Endometrial microvascular endothelial cells (primary cell): Measurements from ENCODE around the gene HERPUD1. TPM values are rescaled to one million over a fixed set of nuclear protein-coding genes. Genes with fewer than 3 reads are reported as not detected.
"Not testable (repeated sequence)": the region's sequence is repeated elsewhere in the genome, so short reads cannot be mapped to it uniquely, and the experiment has no call there.

ENCODE experiments used
- in situ Hi-C: cut with HindIII; loops from 2 replicates; pipeline ENCODE4 v1.10.0; 2017; ENCODE audit warnings: low sequenced_read_pairs, low pct_unique_long_range_greater_than_20kb; ENCODE audit errors: inconsistent ontology term
- total RNA-seq: library from RNA; depleted of rRNA; stranded (reverse); fragments of >200 nt; gene quantifications from one replicate; pipeline ENCODE4 v1.2.3, GENCODE V29; 2015; ENCODE audit errors: inconsistent ontology term

The HERPUD1 gene
- total RNA-seq, 1 donor from 2014 or later, result 78.0 TPM

DNA sequence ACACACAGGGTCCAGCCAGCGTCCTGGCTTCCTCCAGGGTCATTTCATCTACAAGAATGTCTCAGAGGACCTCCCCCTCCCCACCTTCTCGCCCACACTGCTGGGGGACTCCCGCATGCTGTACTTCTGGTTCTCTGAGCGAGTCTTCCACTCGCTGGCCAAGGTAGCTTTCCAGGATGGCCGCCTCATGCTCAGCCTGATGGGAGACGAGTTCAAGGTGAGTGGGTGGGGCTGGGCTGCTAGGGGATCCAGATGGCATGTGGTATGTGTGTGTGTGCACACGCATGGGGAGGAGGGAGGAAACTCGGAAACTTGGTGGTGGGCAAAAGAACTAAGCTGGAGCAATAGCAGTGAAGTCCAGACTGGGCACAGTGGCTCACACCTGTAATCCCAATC lies 41.4 kb downstream of the HERPUD1 start:
- in situ Hi-C loops, result no loop called here

DNA sequence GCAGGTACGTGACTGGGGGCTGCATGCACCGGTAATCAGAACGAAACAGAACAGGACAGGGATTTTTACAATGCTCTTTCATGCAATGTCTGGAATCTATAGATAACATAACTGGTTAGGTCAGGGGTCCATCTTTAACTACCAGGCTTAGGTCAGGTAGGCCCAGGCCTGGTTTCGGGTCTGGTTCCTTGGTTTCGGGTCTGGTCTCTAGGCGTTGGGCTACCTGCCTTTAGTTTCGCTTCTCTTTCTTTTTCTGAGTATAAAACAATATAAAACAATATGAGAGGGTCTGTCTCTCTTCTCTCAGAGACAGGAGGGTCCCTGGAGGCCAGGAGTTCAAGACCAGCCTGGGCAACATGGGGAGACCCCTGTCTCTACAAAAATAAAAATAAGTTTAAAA lies 42.0 kb downstream of the HERPUD1 start:
- in situ Hi-C loops, result not testable (repeated sequence)

DNA sequence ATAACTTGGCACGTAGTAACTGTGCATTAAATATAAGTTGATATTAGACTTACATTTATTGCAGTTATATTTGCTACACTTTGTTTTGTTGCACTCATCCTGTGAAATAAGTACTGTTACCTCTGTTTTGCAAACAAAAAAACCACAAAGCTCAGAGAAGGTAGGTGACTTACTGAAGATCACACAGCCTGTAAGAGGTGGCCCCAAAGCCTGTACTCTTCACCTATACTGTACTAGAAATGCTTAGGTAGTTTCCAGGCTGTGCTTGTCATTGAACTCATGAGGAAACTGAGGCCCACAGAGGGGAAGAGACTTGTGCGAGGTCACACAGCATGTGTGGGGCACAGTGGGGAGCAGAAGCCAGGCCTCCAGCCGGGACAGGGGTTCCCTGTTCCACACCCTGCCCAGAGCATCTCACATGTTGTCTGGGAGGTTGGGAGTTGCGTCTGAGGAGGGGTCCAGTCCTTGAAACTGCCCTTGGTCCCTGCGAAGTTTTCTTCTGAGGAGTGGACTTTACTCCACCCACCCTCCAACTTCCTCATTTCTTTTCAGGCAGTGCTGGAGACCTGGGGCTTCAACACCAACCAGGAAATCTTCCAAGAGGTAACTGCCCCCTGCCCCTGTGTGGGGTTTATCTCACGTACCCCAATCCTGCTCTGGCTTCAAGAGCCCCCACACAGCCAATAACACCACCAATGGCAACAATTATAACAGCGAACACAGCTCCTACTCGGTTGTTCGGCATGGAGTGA lies 42.8 kb downstream of the HERPUD1 start:
- in situ Hi-C loops, result no loop called here

DNA sequence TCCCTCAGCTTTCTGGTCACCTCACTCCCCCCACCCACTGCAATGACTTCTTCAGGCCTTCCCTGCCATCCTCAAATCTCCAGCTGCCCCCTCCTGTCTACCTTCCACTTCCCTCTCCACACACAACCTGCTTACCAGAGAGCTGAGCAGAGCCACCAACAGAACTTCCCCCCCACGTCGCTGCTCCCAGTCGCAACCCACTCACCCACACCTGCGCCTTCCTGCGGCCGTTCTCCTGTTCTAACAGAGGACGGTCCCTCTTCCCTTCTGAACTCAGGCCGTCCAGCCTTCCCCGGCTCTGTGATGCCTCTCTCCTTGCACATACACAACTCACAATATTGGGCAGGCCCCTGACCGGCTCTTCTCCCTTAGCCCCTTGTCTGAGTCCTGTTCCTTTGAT lies 43.8 kb downstream of the HERPUD1 start:
- in situ Hi-C loops, result no loop called here

DNA sequence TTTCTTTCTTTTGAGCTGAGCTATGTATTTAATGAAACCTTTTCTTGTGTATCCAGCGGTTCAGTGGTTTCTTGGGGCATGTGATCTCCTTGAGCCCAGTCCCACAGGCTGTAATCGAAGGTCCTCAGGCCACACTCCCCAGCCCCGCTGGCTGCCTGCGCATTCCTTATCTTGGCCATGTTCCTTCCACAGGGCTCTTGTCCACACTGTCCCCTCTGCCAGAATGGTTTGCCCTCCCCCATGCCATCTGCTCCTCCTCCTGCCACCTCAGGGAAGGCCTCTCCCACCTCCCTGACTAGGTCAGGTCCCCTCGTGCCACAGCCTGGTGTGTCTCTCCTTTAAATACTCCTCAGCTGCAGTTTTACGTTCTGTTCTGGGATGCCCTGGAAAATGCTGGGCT lies 45.3 kb downstream of the HERPUD1 start:
- in situ Hi-C loops, result no loop called here

DNA sequence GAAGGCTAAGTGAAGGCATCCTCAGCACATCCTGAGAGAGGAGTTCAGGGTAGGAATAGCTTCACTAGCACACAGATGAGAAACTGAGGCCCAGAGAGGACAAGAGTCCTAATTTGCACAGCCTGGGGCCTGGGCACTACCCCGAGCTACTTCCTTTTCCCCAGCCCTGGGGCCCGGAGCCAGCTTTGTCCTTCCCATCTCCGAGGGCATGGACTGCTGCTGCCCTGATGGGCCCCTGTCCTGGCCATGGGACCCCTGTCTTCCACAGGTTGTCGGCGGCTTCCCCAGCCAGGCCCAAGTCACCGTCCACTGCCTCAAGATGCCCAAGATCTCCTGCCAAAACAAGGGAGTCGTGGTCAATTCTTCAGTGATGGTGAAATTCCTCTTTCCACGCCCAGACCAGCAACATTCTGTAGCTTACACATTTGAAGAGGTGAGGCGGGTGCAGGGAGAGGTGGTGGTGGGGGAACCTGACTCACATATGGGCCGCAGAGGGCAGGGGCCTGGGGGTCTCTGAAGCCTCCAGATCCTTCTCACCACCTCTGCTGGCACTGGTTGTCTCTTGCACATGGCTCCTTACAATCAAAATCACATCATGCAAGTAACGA lies 46.0 kb downstream of the HERPUD1 start:
- in situ Hi-C loops, result no loop called here

DNA sequence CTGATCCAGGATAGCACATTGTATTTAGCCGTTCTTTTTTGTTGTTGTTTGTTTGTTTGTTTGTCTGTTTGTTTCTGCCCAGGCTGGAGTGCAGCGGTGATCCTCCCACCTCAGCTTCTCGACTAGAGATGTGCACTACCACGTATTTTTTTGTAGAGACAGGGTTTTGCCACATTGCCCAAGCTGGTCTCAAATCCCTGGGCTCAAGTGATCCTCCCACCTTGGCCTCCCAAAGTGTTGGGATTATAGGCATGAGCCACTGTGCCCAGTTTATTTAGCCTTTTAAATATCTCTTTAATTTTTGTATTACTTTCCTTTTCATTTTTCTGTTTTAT lies 48.2 kb downstream of the HERPUD1 start:
- in situ Hi-C loops, result no loop called here

DNA sequence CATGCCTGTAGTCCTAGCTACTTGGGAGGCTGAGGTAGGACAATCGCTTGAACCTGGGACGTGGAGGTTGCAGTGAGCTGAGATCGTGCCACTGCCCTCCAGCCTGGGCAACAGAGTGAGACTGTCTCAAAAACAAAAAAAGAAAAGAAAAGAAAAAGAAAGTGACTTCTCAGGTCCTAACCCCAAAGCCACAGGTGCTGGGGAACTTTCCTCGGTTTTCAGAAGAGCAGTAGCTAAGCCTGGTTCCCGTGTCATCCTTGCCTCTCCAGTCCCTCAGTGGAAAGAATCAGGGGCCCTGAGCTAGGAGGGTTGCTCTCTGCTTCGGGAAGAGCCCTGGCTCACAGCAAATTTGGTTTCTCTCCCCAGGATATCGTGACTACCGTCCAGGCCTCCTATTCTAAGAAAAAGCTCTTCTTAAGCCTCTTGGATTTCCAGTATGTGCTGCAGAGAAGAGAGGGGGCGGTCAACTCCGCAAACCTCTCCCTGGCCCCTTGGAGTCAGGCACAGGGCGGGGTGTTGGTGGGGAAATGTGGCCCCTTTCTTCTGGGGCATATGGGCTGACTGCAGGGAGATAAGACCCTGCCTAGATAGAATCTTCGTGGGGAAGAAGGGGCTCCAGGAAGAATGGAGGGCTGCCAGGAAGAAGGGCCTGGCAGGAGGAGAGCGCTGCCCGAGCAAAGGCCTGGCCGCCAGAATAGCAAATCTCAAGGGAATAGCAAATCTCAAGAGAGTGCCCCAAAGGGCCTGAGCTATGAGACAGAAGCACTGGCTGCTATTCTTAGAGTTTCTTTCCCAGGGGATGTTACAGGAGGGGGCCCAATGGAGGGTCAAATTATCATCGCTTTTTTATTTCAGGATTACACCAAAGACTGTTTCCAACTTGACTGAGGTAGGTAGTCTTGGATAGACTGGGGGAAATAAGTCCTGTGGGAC lies 49.1 kb downstream of the HERPUD1 start:
- in situ Hi-C loops, result no loop called here

DNA sequence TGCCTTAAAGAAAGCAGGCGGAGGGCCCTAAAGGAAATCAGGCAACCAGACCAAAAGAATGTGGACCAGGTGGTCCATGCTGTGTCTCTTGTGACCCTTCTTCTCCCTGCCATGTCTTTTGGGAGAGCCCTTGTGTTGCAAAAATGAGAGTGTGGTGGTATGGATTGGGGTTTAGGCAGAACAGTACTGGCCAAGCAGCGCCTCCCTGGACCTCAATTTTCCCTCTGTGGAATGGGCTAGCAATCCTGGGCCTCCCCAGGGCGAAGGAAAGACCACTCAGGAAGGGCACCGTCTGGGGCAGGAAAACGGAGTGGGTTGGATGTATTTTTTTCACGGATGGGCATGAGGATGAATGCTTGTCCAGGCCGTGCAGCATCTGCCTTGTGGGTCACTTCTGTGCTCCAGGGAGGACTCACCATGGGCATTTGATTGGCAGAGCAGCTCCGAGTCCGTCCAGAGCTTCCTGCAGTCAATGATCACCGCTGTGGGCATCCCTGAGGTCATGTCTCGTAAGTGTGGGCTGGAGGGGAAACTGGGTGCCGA lies 49.9 kb downstream of the HERPUD1 start:
- in situ Hi-C loops, result no loop called here

DNA sequence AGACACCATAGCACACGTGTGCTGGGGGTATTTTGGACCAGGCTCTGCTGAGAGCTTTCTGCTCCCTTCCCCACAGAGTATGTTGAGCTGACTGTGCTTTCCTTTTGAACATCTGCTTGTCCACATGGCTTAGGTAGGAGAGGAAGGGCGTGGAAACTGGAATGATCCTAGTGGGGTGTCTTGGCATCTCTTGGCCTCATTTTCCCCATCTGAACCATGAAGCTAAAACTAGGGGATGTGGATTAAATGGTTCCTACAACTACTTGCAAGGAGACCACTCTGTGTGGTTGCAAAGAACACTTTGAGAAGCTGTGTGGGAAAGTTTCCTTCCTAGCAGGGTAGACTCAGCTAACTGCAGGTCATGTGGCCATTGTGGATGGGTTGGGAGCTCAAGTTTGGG lies 50.8 kb downstream of the HERPUD1 start:
- in situ Hi-C loops, result no loop called here

DNA sequence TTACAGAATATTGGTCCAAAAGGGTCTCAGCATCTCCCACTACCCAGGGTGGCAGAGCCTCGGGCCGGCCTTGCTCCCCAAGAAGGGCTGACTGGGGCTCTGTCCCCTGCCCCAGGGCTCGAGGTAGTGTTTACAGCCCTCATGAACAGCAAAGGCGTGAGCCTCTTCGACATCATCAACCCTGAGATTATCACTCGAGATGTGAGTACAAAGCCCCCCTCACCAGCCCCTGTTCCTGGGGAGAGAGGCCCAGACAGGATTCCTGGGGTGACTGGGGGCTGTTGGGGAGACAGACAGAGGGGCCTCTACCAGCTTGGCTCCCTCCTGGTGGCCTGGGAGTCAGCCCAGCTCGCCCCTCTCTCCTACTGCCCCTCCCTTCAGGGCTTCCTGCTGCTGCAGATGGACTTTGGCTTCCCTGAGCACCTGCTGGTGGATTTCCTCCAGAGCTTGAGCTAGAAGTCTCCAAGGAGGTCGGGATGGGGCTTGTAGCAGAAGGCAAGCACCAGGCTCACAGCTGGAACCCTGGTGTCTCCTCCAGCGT lies 51.3 kb downstream of the HERPUD1 start:
- in situ Hi-C loops, result no loop called here

DNA sequence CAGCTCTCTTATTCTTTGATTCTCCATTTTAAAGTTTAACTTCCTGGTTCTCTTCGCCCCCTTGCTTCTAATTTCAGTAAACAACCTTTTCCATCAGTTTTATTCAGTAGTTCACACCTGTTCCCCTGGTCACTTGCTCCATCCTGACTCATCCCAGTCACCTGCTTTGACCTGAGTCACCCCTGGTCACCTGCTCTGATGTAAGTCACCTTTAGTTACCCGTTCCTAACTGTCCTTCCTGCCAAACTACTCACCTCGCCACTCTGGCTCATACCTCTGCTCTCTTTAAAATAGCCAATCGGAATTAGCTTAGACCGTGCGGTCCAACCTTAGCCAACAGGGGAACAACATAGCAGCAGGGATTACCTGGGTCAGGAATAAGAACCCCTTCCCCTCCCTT lies 52.7 kb downstream of the HERPUD1 start:
- in situ Hi-C loops, result no loop called here

DNA sequence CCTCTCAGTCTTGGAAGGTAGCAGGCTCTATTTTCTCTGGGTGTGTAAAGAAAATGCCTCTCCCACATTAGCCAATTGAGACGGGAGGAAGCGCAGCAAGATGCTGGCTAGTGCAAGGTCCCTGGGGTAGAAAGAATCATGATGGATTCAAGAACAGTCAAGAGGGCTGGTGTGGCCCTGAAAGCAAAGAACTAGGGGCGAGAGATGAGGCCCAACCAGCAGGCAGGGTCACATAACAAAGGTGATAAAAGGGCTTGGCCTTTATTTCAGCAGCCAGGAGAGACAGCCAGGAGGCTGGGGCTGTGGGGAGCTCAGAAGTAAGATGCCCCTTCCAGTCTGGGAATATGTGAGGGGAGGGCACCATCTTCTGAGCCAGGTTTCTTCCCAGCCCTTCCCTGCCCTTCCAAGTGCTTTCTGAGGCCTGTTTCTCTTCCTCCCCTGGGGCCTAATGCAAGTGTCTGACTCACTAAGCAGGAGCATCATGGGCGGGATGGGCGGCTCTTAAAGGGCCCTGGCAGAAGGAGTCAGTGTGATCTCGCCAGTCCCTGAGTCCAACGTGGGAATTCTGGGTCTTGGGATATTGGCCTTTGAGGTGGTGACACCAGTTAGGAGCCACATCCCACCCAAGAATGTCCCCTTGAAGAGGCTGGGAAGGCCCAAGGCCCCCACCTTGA lies 53.5 kb downstream of the HERPUD1 start:
- in situ Hi-C loops, result no loop called here

DNA sequence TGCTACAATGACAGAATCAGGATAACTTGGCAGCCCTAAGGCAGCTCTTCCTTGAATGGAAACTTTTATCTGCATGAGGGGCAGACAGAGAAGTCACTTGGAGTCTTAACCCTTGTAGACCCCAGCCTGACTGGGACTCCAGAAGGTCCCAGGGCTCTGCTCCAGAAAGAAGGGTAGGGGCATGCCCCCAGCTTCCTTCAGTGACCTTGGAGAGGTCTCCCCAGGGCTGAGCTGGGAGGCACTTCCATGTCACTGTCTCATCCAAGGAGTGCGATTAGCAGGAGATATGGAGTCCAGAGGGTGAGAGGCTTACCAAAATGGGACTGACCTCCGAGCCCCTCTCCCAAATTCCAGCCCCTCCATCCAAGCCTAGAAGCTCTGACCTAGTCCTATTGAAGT lies 54.0 kb downstream of the HERPUD1 start:
- in situ Hi-C loops, result no loop called here

DNA sequence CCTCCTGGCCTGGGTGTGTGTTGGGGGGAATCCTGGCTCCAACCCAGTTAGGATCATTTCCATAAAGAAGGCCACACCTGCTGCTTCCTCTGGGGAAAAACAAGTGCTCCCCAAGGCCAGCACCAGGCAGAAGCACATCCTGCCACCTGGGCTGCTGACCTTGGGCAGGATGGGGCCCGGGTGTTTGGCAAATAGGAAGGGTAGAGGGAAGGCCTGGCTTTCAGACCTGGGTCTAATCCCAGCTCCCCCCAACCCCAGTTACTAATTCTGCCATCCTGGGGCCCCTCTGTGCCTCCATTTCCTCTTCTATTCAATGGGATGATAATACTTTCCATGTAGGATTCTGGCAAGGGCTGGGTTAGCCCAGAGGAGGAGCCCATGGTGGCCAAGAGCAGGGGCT lies 54.4 kb downstream of the HERPUD1 start:
- in situ Hi-C loops, result no loop called here

DNA sequence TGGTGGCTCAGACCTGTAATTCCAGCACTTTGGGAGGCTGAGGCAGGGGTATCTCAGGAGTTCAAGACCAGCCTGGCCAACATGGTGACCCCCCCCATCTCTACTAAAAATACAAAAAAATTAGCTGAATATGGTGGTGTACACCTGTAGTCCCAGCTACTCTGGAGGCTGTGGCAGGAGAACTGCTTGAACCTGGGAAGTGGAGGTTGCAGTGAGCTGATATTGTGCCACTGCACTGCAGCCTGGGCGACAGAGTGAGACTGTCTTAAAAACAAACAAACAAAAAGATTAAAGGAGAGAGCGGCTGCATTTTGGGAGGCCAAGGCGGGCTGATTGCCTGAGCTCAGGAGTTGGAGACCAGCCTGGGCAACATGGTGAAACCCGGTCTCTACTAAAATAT lies 55.0 kb downstream of the HERPUD1 start:
- in situ Hi-C loops, result not testable (repeated sequence)

DNA sequence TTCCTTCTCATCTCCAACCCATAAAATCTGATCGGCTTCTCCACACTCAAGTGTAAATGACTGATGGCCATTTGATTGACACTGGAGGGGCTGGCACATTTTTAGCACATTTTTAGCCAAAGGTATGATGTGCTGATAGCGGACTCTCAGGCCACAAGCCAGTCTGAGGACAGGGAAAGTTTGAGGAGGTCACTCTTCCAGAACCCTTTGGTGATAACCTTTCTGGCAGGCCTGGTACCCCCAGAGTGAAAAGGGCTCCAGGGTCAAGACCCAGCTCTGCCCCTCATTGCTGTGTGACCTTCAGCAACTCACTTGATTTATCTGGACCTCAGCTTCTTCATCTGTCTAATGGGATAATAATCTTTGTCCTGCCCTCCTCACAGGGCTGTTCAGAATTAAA lies 55.8 kb downstream of the HERPUD1 start:
- in situ Hi-C loops, result no loop called here

DNA sequence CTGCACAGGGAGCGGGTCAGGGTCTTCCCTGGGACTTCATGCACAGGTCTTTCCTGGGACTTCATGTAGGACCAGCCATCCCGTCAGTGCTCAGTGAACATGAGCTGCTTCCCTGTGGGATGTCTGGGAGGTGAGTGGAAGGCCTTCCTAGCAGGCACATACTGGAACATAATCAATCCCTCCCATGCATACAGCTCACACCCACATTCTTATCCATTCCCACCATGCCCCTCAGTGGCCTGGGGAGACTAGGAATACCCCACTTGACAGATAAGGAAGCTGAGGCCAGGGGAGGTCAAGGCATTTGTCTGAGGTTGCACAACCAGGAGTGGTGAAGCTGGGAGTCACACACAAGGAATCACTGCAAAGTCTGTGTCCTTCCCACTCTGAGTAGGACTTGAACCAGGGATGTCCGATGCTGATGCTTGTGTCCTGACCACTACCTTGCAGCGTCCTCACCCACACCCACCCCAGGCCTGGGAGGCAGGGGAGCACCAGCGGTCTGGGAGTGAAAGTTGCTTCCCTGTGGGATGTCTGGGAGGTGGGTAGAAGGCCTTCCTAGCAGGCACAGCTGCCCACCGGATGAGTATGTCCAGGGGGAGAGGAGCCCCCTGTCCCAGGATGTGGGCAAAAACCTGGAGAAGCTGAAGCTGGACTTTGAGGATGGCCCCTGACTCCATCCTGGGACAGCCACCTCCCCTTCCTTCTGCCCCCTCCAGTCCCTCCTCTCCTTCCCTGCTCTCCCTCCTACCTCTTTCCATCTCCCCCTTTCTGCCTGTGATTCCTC lies 56.4 kb downstream of the HERPUD1 start:
- in situ Hi-C loops, result no loop called here
